ENCODE data around the gene PNMT.
A peak's percentile ranks its signal among the peaks of the same experiment; 100 is the strongest.

Gene PNMT

DNA sequence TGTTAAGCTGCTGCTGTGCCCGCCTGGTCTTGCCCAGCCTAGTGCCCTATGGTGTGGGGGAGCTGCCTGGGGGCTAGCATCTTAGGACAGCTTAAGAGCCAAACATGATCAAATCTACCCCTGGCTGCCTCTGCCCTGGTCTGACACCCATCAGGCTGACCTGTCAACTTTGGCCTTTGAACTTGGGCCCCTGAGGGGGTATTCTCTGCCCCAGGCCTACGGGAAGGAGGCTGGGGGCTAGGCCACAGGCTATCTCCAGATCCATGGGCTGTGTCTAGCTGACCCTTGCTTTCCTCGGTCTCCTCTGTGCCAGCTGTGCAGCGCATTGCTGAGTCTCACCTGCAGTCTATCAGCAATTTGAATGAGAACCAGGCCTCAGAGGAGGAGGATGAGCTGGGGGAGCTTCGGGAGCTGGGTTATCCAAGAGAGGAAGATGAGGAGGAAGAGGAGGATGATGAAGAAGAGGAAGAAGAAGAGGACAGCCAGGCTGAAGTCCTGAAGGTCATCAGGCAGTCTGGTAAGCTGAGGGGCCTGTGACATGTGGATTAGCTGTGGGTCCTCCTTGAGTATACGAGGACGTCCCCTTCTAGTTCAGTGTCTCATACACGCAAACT lies 34.6 kb upstream of the PNMT start:
- no peak for DNase-seq

DNA sequence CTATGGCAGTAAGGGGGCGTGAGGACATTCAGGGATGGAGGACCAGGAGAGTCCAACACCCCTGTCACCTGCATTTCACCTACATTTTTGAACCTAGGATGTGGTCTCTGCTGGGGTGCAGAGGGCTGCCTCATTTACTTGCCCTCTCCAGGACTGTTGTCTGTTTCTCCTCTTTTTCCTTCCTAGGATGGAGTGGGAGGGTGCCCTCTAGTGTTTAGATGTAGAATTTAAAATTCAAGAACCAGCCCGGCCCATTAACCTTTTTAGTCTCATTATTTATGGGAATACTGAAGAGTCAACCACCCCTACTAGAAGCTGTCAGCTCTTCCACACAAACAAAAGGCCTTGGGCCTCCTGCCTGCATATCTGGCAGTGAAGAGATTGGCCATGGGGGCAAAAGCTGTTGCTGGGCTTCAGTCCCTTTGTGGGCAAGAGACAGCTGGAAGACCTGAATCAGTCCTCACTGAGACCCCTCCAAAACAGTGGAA lies 33.8 kb upstream of the PNMT start:
- DNase-seq: no peak

DNA sequence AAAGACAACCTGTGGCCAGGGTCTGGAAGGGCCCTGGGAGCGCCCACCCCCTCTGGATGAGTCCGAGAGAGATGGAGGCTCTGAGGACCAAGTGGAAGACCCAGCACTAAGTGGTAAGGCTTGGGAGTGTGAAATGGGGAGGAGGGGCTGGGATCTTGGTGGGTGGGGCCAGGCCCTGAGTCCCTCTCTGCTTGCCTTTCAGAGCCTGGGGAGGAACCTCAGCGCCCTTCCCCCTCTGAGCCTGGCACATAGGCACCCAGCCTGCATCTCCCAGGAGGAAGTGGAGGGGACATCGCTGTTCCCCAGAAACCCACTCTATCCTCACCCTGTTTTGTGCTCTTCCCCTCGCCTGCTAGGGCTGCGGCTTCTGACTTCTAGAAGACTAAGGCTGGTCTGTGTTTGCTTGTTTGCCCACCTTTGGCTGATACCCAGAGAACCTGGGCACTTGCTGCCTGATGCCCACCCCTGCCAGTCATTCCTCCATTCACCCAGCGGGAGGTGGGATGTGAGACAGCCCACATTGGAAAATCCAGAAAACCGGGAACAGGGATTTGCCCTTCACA lies 32.6 kb upstream of the PNMT start:
- no peak for DNase-seq

DNA sequence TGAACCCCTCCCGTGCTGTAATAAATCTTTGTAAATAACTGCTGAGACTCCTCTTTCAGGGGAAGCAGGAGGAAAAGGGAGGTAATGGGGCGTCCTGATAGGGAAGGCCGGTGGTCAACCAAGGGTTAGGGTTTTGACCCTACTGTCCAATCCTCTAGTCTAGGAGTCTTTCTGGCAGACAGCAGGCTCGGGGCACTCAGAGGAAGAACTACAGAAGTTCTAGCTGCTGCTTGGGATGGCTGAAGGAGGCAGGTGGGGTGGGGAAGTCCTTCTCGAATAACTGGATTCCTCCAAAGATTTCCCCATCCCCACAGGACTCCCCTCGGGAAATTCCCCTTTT lies 31.7 kb upstream of the PNMT start:
- no peak for DNase-seq

DNA sequence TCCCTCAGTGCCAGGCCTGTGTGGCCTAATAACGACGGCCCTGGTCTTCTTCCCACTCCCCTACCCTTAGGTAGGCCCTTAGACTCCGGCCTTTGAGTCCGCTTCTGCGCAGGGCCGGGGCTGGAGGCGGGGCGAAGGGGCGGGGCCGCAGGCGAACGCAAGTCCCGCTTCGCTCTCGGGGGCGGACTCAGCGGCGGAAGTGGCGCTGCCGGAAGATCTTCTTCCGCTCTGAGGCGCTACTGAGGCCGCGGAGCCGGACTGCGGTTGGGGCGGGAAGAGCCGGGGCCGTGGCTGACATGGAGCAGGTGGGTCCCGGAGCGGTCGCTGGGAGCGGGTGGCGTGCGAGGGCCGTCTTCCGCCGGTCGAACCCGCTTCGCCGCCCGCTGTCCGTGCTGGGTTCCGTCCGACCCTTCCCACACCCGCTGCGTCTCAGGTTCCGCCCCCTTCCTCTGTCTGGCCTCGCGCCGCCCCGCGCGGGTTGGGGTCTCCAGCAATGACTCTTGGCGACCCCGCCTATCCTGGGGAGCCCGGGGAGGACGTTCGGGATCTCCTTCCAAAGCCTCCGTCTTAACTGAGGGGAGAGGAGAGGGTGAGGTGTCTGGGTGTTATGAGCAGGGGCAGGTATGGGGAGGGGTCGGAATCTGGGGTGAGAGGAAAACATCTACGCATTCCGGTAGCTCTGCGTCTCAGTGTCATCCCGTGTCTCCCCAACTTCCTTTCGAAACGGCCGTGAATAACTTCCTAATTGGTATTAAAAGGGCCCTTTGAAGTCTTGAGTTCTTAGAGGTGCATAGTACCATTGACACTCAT lies 31.1 kb upstream of the PNMT start, which contains the start of gene STARD3:
STARD3 (plus strand) TSS at position 218 of the 810 bp plus-strand sequence. CDS start 16,388 bp downstream, outside the sequence.
- DNase-seq: peak; percentile 86 to 90

DNA sequence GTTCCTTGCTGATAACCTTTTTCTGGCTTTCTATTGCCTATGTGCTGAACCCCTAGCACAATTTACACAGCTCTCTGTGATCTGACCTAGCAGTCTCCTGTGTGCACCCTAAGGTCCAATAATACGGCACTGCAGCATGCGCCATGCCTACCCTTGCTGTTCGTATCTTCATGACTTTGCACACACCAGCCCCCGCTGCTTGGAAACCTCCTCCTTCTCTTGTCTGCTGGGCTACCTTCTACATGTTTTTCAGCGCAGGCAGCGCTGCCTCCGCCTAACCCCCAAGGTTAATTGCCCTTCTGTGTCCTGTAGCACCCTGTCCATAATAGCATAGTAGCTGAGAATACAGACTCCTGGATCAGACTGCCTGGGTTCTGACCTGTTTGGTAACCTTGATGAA lies 29.9 kb upstream of the PNMT start:
- no peak for DNase-seq

DNA sequence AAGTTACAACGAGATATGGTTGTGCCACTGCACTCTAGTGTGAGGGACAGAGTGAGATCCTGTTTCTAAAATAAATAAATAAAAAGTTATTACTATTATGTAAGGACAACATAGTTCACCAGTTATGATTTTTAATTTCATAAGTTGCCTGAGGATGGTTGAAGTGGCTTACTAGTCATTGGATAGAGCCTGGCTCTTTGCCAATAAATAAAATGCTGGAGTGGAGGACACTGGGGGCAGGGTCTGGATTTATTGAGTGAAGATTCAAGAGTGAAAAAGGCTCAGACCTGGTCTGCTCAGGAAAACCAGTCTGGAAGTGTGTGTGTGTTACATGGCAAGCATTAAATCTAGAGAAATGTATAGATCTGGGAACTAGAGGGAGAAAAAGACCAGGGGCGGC lies 29.2 kb upstream of the PNMT start:
- DNase-seq: no peak

DNA sequence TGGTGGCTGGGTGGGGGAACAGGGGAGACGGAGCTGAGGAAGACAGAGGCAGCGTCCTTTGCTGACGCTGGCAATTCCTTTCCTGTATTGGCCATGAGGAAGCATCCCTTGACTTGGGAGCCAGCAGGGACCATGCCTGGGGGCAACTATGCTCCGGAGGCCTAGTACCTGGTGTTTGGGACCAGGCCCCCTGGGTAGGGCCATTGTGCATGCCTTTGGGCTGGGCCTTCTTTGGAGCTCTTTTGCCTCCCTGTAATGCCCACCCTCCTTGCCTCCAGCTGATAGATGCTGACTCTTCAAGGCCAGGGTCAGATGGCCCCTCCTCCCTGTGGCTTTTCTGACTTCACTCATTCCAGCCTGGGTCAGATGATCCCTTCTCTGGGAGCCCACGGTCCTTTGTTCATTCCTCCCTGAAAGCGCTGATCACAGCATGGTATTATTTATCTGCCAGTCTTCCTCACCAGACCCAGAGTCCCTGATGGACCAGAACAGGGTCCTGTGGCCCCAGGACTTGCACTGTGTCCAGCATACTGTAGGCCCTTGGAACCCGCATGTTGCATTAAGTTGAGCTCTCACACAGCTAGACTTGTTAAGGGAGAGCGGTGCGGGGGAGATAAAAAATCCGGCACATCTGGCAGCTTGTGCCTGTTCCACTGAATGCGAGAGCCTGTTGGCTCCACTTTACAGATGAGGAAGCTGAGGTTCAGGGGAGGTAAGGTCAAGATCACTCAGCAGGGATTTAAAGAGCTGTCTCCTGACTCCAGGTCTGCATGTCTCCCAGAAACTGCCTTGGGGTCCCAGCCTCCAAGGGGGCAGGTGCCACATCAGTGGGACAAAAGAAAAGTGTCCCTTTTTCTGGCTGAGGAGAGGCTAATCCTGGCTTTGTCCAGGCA lies 28.4 kb upstream of the PNMT start:
- DNase-seq: no peak

DNA sequence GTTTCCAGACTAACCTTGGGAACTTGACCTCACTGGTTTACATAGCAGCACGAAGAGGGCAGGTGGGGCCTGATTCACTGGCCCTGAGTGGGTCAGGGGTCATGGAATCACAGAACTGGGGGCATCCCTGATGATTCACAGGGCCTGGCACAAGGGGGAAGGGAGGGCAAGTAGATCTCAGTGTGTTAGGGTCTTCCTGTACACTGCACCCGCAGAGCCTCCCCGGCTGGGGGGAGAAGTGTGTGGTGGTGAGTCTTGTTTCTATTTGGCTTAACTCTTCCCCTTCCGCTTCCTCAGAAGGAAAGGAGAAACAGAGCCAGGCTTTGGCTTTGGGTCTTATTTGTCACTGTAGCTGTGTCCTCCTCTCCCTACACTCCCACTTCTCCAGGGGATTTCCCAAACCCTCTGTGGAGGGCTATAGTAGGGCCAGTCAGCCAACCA lies 27.6 kb upstream of the PNMT start:
- no peak for DNase-seq

DNA sequence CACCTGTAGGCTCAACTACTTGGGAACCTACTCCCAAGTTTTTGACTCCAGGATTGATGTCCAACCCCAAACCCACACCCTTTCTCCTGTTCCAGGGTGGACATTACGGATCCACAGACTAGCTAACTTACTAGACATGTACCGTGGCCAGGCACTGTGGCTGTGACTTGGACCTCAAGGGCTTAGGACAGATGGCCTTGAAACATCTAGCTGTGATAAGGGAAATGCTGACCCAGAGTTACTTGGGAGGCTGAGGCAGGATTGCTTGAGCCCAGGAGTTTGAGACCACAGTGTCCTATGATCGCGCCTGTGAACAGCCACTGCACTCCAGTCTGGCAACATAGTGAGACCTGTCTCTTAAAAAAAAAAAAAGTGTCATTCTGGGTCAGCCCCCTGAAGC lies 27.2 kb upstream of the PNMT start:
- no peak for DNase-seq

DNA sequence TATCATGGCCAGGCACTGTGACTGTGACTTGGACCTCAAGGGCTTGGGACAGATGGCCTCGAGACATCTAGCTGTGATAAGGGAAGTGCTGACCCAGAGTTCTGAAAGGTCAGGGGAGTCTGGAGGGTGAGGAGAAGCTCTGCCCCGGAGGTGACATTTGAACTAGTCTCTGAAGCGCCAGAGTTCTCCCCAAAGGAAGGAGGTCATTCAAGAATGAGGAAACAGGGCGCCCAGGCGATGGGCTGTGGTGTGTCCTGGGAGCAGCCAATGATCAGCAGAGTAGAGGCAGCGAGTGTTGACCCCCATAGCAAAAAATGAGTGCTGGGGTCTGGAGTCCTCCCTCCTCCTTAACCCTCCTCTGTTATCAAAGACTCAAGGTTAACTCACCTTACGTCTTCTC lies 26.4 kb upstream of the PNMT start:
- DNase-seq: no peak

DNA sequence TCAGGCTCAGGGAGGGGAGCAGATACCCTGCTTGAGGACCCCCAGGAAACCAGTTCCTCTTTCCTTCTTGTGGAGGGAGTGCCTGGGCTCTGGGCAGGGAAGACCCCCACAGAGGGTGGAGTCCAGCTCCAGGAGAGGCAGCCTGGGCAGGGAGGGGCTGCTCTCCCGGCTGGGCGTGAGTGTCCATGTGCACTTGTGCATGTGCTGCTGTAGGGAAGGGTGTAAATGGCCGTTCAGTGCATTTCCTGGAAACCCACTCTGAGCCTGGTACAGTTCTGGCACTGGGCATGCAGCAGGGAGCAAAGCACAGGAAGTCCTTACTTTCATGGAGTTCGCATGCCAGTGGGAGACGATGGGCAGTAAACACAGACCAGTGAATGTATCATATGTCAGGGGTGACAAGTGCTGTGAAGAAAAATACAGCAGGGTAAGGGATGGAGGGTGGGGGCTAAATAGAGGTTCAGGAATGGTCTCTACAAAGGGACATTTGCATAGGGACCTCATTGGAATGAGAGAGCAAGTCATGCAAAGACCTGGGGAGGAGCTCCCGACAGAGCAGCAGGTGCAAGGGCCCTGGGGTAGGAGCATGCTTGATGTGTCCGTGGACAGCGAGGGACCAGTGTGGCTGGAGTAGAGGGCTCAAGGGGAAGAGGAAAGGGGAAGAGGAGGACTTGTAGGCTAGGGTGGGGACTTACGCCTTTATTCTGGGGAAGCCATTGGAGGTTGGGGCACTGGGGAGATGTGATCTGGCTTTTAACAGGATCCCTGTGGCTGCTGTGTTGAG lies 25.8 kb upstream of the PNMT start:
- DNase-seq: no peak

DNA sequence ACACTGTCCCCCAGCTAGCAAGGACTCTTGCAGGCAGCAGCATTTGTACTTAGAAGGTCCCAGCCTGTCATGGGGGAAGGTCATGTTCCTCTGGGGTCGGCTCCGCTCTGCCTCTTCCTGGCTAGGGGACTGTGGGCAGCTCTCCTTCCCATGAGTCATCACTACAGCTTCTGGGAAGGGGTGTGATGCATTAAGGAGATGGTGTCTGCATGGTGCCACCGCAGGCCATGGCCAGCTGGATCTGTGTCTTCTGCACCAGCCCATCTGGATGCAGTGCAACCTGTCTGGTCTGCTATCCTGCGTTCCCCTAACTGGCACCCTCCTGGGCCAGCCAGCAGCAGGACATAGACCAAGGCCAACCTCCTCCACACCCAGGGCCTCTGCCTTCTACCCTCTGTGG lies 25.0 kb upstream of the PNMT start:
- DNase-seq: no peak

DNA sequence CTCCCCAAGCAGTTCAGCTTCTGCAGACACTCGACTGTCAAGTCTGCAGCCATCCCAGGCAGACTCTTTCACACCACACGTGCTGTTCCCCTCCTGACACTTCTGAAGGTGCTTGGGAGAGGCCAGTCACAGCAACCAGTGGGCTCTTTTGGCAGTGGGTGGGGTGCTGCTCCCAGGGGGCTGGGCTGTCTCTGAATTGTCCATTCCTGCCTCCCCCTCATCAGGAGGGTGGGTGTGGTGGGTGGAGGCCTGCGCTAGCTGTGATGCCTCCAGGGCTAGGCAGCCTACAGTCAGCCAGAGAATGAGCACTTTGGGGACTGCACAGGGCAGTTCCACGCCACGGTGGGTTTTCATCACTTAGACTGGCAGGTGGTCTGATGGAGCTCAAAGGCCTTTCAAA lies 21.0 kb upstream of the PNMT start:
- DNase-seq: no peak

DNA sequence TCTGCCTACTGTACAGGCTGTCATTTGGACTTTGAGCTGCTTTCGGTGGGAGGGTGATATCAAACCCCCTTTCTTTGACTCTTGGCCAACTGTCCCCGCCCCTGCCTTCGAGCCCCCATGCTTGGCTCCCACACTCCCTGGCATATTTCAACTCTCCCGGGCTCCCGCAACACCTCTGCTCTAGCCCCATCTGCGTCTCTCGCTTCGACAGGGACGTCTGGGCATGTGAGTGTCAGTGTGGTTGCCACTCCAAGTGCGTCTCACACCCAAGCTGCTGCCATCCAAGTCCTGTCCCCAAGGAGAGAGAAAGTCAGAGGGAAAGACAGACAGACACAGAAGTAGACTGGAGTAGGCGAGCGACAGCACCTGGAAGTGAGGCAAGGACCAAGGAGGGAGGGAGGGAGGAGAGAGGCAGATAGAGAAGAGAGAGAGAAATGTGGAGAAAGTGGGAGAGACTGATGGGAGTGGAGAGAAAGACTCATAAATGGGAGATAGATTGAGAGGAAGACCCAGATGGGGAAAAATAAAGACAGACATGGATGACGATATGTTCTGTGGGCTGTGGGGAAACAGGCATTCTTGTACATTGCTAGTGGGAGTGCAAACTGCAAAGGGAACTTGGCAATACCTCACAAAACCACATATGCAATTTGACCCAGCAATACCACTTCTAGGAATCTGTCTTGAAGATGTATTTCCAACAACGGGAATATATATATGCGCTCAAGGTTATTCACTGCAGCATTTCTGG lies 19.5 kb upstream of the PNMT start:
- no peak for DNase-seq

DNA sequence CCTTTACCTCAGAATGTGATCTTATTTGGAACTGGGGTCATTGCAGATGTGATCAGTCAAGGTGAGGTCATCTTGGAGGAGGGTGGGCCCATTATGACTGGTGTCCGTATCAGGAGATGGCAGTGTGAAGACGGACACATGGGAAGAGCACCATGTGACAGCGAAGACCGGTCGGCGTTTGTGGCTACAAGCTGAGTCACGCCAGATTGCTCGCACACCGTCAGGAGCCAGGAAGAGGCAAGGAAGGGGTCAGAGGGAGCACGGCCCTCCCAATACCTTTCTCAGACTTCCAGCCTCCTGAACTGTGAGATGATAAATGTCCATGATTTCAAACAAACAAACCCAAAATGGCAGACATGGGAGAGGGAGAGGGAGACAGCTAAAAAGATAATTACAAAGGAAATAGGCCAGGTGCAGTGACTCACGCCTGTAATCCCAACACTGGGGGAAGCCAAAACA lies 18.1 kb upstream of the PNMT start:
- no peak for DNase-seq

DNA sequence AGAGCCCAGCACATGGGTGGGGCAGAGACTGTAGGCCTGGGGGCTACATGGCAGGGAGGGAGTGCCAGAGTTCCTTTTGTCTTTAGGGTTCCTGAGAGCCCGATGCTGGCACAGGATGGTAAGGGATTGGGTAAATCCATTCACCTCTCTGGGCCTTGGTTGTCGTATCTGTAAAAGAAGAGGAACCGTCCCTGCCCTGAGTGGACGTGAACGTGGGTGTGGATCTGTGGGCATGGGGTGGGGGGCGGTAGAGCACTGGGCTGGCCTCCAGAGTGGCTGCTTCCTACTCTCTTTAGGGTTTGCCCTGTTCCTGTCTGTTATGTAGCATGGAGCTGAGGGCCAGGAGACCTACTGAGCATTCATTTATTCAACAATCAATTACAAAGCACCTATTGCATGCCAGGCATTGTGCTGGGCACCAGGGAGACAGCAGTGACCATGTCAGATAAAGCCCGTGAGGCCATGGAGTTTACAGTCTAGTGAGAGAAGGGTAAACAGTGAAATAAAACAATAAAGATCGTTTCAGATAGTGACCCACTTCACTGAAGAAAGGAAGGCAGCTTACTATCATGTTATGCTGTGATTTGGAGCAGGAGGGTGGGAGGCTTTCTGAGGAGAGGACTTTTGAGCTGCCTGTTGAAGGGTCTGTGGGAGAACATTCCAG lies 16.2 kb upstream of the PNMT start:
- no peak for DNase-seq

DNA sequence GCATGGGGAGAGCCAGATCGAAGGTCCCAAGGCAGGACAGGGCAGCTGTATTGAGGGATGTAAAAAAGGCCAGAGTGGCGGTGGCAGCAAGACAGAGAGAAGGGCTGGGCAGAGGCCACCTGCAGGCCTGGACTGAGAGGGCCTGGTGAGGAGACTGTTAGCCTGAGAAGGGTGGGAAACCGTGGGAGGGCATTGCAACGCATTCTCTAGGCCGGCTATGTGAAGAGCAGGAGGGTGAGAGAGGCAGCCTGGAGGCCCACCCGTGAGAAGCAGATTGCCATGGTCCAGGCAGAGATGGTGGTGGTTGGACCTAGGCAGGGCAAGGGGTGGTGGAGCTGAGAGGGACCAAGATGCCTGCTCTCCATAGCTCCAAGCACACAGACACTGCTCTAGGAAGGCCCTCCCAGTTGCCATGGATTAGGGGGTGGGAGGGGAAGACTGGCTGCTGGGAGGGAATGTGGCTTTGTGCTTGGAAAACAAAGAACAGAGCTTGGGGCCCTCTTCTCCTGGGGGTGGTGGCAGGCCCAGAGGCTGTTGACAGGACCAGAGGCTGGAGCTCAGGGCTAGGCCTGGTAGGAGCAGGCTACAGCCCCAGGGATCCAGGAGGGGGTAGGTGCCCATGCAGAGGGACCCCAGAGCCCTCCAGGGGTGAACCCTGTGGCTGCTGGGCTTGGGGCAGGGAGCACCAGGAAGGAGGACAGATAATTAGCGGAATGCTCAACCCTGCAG lies 15.5 kb upstream of the PNMT start:
- no peak for DNase-seq

DNA sequence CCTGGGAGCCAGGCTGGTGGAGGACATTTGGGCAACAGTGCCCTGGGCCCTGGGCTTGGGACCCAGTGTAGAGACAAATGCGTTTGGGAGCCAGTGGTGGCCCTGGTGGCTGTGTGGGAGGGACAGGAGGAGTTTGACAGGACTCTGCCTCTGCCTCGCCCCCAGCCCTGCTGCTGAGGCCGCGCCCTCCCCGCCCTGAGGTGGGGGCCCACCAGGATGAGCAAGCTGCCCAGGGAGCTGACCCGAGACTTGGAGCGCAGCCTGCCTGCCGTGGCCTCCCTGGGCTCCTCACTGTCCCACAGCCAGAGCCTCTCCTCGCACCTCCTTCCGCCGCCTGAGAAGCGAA lies 15.0 kb upstream of the PNMT start:
- DNase-seq: no peak

DNA sequence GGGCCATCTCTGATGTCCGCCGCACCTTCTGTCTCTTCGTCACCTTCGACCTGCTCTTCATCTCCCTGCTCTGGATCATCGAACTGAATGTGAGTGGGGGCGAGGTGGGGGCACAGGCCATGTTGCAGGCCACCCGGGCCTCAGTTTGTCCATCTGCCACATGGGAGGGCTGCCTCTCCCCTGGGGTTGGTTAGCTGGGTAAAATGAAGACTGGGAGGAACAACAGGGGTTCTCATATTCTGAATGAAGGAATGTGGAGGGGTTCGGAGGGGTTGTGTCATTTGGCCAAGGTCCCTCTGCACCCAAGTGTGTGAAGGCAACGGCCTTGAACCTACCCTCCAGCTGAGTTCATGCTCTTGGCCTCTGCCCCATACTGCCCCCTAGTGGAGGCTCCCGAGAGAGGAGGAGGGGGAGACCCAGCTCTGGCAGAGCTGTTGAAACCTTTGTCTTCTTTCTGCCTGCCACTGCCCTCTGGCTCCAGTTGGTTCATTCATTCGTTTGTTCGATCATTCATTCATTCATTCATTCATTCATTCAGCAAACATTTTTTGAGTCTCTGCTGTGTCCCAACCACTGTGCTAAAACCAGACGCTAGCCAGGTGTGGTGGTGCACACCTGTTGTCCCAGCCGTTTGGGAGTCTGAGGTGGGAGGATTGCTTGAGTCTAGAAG lies 14.5 kb upstream of the PNMT start:
- peak; percentile 70 to 84 for DNase-seq
